ENCODE measurements around the gene SLCO2B1.

- TF ChIP-seq CTCF (IDR thresholded peaks at IDR 0.05; ENCODE audit: low read depth, low read length, poor library complexity, severe bottlenecking) (no peak), EZH2phosphoT487 (IDR thresholded peaks at IDR 0.05; ENCODE audit: borderline replicate concordance, low read length) (no peak)
Observed at GRCh38 chr11:75195167-75195962, 44.5 kb downstream of the SLCO2B1 start.

Measured in DOHH2 (cell line).